Measurements from ENCODE around the gene CUBN.
"Not testable (repeated sequence)": the region's sequence is repeated elsewhere in the genome, so short reads cannot be mapped to it uniquely, and the experiment has no call there.

CUBN gene

GRCh38 chr10:17013131-17013983, 116.3 kb downstream of the CUBN start:
- not testable (repeated sequence) for DNase-seq (ENCODE audit: low read depth in 2 of 2)

GRCh38 chr10:17012731-17013130, 116.9 kb downstream of the CUBN start:
- not testable (repeated sequence) for DNase-seq (ENCODE audit: low read depth in 2 of 2)

GRCh38 chr10:17010363-17011145, 119.1 kb downstream of the CUBN start:
- no peak for DNase-seq (ENCODE audit: low read depth in 2 of 2)

DNA sequence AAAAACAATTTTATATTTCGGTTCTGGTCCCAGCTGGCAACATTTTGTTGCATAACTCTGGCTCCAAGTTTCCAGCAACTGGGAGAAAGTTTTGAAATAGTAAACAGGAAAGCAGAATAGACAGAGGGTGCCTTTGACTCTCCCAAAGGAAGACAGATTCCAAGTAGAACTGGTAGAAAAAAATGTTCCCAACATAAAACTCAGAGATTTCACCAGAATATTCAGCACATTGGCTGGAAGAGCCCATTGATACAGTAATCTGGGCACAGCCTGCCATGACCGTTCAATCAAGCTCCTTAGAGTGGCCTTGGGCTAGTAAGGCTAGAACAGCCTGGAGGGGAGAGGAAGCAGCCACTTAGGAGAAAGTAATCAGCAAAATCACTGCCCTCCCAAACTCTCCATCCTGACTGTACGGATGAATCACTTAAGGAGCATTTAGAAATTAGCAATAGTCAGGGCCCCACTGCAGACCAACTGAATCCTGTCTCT, 120.4 kb downstream of the CUBN start:
- no peak for DNase-seq (ENCODE audit: low read depth in 2 of 2)

DNA sequence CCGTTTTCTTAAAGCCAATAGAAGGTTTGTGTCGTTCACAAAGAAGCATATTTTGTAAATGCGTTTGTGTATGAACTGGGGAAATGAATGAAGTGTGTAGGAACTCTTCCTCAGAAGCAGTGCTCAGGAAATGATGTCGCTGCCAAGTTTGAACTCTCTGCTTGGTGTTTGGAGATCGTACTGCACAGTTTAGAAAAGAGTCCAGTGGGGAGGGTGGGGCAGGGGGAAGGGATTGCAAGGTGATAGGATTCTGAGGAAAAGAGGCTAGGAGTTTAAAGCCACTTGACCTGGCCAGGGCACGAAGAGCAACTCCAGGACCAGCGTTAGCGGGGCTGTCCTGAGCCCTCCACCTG, 122.2 kb downstream of the CUBN start:
- no peak for DNase-seq (ENCODE audit: low read depth in 2 of 2)

DNA sequence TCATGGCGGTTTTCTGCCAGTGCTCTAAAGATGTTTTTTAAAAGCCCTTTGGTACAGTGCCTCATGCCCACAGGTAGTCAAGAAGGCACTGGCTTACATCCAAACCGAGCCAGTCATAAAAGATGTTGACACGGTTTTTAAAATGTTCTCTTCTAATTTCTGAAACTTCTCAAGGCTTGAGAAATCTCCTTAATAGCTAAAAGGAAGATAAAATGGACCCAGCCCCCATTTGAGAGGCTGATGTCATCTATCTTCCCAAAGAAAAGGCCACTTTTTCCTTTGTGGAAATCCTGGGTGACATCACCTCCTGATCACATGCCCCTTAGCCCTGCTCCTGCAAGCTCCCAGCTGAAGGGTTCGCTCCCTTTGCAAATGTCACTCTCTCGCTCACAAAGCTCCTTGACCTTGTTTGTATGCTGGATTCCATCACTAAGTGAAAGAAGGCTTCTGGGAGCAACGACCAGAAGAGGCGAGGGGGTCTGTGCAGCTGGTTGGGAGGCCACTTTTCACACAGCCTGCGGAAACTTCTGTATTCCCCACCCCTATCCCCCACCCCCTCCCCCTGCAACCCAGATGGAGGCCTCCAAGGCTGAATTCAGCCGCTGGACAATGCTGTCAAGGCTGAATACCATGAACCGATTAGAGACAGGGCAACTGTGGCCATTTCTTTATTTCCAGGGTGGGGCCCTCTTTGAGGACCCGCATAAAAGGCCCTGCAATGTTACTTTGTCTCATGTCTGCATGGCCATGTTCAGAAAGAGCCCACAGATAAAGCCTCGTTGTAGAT, 122.8 kb downstream of the CUBN start:
- no peak for DNase-seq (ENCODE audit: low read depth in 2 of 2)

GRCh38 chr10:17005621-17006566, 123.7 kb downstream of the CUBN start:
- DNase-seq (ENCODE audit: low read depth in 2 of 2) = no peak

- DNase-seq (ENCODE audit: low read depth in 2 of 2) = no peak
These were observed 124.7 kb downstream of the CUBN start for GRCh38 chr10:17004801-17005380.

DNA sequence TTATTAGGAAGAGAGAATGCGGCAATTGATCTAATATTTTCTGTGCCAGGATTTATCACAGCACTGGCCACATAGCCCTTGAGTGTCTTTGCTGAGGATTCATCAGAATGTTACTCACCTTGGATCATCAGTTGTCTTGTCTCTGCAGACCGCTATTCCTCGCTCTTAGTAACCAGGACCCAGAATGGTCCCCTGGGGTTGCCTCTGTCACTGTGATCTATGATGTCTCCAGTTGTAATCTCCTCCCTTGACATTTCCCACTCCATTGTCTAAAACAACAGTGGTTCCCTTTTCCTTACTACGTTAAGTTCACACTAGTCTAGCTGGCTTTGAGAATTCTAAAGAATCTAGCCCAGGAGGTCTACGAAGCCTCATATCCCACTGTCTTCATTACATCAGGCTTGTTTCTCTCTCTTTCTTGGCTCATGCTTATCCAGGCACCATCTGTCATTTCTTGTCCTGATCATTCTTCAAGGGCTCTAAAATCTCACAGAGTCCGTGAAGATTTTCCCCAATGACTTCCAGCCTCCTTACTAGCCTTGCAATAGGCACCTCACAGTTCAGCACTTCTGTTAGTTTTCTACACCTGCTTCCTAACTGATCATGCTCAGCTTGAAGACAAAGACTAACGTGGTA, 125.8 kb downstream of the CUBN start:
- DNase-seq (ENCODE audit: low read depth in 2 of 2) = no peak

DNA sequence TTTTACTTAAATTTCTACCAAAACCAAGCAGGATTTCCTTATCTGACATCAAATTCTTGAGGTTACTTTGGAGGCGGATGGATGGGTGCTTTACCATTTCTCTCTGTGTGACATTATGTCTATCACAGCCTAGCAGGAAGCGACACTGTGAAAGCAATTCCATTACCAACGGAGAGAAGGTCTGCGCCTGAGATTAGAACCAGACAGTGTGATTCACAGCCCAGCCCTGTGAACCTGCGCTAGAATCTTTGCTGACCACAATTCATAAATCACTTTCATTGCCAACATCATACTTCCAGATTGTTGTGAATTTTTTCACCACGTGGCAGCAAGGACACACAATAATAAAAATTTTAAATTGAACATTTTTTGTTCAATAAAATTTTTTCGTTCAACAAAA, 126.5 kb downstream of the CUBN start:
- DNase-seq (ENCODE audit: low read depth in 2 of 2) = peak in 1 of 2 donors; percentile 32

- no peak for DNase-seq (ENCODE audit: low read depth in 2 of 2)
These were observed 127.5 kb downstream of the CUBN start for GRCh38 chr10:17001961-17002749.

DNA sequence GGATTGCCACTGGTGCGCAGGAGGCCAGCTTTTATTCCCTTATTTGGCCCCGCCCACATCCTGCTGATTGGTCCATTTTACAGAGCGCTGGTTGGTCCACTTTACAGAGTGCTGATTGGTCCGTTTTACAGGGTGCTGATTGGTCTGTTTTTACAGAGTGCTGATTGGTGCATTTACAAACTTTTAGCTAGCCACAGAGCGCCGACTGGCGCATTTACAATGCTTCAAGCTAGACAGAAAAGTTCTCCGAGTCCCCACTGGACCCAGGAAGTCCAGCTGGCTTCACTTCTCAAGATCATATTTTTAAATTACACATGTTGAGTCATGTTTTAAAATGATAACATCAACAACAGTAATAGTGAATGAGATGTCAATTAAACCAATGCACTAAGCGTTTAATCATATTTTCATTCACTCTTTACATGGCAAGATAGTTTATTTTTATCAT, 128.3 kb downstream of the CUBN start:
- DNase-seq (ENCODE audit: low read depth in 2 of 2) = no peak

GRCh38 chr10:16999665-17000451, 129.8 kb downstream of the CUBN start:
- no peak for DNase-seq (ENCODE audit: low read depth in 2 of 2)

- DNase-seq (ENCODE audit: low read depth in 2 of 2) = no peak
These were observed 133.1 kb downstream of the CUBN start for GRCh38 chr10:16996530-16996964.

DNA sequence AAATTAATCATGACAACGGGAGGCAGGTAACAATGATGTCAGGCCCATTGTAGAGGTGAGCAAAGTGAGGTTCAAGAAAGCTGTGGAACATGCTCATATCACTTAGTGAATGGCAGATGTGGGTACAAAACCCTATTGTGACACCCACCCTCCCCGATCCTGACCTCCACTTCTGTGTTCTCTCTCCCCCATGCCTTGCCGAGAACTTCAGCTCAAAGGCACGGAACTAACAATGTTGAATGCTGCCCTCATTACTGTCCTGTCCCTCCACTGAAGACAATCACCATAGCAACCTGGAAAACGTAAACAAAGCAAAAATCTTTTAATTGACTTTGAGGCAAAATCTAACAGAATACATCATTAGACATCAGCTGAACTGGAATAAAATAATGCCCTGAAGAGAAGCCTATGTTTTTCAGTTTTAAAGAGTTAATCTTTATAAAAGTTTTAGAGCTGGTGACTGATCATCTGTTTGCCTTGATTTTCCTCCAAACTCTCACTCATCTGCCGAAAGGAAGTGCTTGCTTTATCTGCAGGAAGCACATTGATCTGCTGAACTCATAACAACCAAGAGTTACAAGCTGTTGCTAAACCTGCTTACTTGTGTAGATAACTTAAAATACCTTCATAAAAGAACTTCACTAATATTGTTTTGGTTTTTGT, 133.6 kb downstream of the CUBN start:
- DNase-seq (ENCODE audit: low read depth in 2 of 2) = no peak

DNA sequence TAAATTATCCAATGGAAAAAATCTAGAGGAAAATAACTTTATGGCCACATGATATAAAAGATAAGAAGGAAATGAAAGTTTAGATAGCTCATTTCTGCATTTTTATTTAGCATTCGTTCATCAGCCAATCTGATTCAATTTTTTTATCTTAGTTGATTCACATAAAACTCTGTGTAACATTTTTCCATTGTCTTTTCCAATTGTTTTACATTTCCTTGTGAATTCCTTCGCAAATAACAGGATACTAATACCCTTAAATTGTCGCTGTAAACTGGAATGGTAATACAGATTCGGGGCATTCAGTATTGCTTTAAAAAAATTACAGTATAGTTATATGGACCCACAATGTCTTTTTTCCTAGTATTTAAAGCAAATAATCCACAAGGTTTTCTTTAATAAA, 136.4 kb downstream of the CUBN start:
- no peak for DNase-seq (ENCODE audit: low read depth in 2 of 2)

DNA sequence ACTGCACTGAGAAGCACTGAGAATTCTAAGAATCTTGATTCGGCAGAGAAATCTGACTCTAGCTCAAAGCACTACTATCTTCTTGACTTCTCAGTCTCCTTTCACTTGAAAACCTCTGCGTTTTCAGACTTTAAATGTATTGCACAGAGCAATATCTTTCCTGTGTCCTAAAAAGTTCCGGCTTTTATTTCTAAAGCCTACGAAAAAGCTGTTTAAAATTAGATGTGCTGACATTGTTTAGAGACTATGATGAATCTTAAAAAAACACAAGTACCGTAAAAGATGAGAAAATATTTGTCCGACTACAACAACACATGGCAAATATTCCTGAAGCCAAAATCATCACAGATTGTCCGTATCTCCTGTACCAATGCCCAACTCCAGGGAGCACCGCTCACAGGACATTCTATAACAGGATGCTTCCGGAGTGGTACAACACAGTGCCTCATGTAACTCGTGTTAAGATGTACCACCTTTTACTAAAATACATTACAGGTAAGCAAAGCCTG, 136.9 kb downstream of the CUBN start:
- no peak for DNase-seq (ENCODE audit: low read depth in 2 of 2)

DNA sequence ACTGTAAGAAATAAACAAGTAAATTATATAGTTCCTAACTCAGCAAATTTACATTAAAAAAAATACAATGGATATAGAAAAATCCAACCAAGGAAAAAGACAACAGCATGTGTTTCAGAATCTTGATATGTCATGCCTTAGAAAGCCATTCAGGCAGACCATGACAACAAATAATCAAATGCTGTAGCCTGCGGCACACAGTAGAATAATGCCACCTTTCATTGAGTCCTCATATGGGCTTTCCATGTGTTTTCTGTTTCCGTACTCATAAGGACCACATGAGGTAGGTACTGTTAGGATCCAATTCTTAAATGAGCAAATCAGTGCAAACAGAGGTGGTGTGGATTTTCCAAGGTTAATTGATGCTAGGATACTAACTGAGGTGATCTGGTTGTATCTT, 138.6 kb downstream of the CUBN start:
- DNase-seq (ENCODE audit: low read depth in 2 of 2) = no peak

Measured in activated CD4-positive, alpha-beta T cell treated with anti-CD3 and anti-CD28 coated beads for 24 hours (primary cell).